Transverse colon (tissue), 4 donors: ENCODE data around the gene CAMK2D. TPM values are rescaled to one million over a fixed set of nuclear protein-coding genes. Genes with fewer than 3 reads are reported as not detected.

ENCODE experiments used
- DNase-seq: peaks from one replicate; pipeline ENCODE4 v3.0.0-alpha.2; 2019
- H3K27ac ChIP-seq, 4 donors: fragments of 200-600 bp; sonication (generic); 2 replicates each; pipeline ENCODE4 v1.5.1; 2016 to 2018; ENCODE audit warnings: inconsistent platforms in 4 of 4
- H3K27me3 ChIP-seq: fragments of 200-600 bp; sonication (generic); 2 replicates; pipeline ENCODE4 v1.5.1; 2017; ENCODE audit warnings: inconsistent platforms
- H3K36me3 ChIP-seq, 4 donors: fragments of 200-600 bp; sonication (generic); 2 replicates each; pipeline ENCODE4 v1.5.1; 2017 to 2019; ENCODE audit warnings: inconsistent platforms in 4 of 4
- H3K4me1 ChIP-seq, 4 donors: fragments of 200-600 bp; sonication (generic); 2 replicates each; pipeline ENCODE4 v1.5.1; 2017 to 2020; ENCODE audit warnings: inconsistent platforms in 4 of 4
- H3K4me3 ChIP-seq, 4 donors: fragments of 200-600 bp; sonication (generic); 1 replicate in 1 of 4; 2 replicates in 3 of 4; pipeline versions ENCODE4 v1.5.1 to v1.6.1; 2017 to 2019; ENCODE audit warnings: inconsistent platforms in 4 of 4
- H3K9me3 ChIP-seq, 2 donors: fragments of 200-600 bp; sonication (generic); 2 replicates each; pipeline ENCODE4 v1.5.1; 2017 to 2019; ENCODE audit warnings: inconsistent platforms in 2 of 2
- EP300 ChIP-seq: sonication (generic); formaldehyde crosslinking; IDR thresholded peaks from one replicate; pipeline ENCODE4 v1.6.1; 2017; ENCODE audit warnings: antibody characterized with exemption, low read depth
- POLR2A ChIP-seq: fragments of 450-650 bp; IDR thresholded peaks from one replicate; pipeline ENCODE4 v1.6.1; 2016; ENCODE audit warnings: antibody characterized with exemption, mild to moderate bottlenecking, moderate library complexity
- POLR2AphosphoS5 ChIP-seq, 3 donors: sonication (generic); formaldehyde crosslinking; IDR thresholded peaks; one replicate each; pipeline ENCODE4 v1.6.1; 2016; ENCODE audit warnings: antibody characterized with exemption in 3 of 3
- WGBS, 2 donors: methylation state at CpG; one replicate each; pipeline ENCODE4 v1.1.5; 2018; ENCODE audit warnings: low coverage in 1 of 2; 5-methylcytosine and 5-hydroxymethylcytosine counted together
- in situ Hi-C, 4 donors: fragments of 200-750 bp; cut with MboI; loops; one replicate each; pipeline versions ENCODE4 v1.15.0 to v1.15.1; 2017; ENCODE audit warnings: low sequenced_read_pairs in 3 of 4, low pct_ligation_motif_present in 1 of 4, low pct_unique_long_range_greater_than_20kb in 1 of 4
- intact Hi-C: fragments of 100-400 bp; cut with DNase I; formaldehyde crosslinking; loops from one replicate; pipeline ENCODE4 v1.15.1; 2023; ENCODE audit warnings: low total_unique reads
- total RNA-seq, 4 donors: library from RNA; depleted of rRNA; stranded (reverse); fragments of >200 nt; gene quantifications; one replicate each; pipeline ENCODE4 v1.1.0, GENCODE V29; 2016
- TF ChIP-seq, protein P1 (sequence below), 5 experiments: fragments of 200-600 bp in 3 of 5; fragments of 450-650 bp in 2 of 5; sonication (generic) in 3 of 5; IDR thresholded peaks; 1 replicate in 2 of 5; 2 replicates in 3 of 5; pipeline ENCODE4 v1.5.1; 2016 to 2017; ENCODE audit warnings: antibody characterized with exemption in 5 of 5, inconsistent platforms in 3 of 5, mild to moderate bottlenecking in 2 of 5, moderate library complexity in 1 of 5

The CAMK2D gene
- 100 to 1,000 TPM in 2 of 4 donors, 10 to 100 TPM in 2; 54.5 to 107 (median 84.7) TPM for total RNA-seq

DNA sequence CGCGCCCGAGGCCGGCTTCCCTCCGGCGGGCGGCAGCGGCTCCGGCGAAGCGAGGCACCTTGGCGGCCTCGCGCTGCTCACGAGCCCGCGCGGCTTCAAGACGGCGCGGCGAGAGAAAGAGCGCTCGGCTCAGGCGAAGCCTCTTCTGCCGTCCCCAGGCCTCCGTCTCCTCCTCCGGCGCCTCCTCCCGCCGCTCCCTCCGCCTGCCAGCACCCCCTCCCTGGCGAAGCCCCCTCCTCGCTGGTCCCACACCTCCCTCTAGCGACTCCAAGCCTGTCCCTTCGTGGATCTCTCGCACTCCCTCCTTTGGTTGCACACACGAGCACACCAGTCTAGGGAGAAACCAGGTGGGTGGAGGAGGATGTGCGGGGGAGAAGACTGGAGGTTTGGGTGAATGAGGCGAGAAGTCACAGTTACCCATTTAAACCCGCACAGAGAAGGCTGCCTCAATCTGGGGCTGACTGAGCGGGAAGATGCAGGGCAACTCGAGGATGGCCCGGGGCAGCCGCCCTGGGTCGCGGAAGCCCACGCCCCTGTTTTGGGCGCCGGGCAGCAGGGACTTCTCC lies at the start of gene CAMK2D:
CAMK2D (minus strand) TSS at position 119 of the 566 bp plus-strand sequence. CDS start 670 bp downstream, outside the sequence.
- DNase-seq: peak; percentile 90
- Histone ChIP-seq H3K27me3 (no peaks in the 10 kb centered on the region), H3K27ac (peak within 1 kb of the TSS; percentile 97 to 100 (median 98)), H3K36me3 (no peaks in the 10 kb centered on the region), H3K9me3 (no peaks in the 10 kb centered on the region), H3K4me1 (peaks cover 9 to 39% (median 14%) of the 10 kb centered on the region in 4 donors), H3K4me3 (peak within 1 kb of the TSS; percentile 57 to 78 (median 70))
- intact Hi-C loops: loop anchor here (5.0 to 10.0 kb wide), 2 partner anchors 223 to 364 kb away; no protein-coding TSS in a partner anchor
- in situ Hi-C loops: loop anchor here (10.0 to 25.0 kb wide), 4 partner anchors 199 to 374 kb away; no protein-coding TSS in a partner anchor
- 0% methylated on average over 4 to 28 of the region's 50 CpGs for WGBS, 2 donors
- TF ChIP-seq, protein P1, sequence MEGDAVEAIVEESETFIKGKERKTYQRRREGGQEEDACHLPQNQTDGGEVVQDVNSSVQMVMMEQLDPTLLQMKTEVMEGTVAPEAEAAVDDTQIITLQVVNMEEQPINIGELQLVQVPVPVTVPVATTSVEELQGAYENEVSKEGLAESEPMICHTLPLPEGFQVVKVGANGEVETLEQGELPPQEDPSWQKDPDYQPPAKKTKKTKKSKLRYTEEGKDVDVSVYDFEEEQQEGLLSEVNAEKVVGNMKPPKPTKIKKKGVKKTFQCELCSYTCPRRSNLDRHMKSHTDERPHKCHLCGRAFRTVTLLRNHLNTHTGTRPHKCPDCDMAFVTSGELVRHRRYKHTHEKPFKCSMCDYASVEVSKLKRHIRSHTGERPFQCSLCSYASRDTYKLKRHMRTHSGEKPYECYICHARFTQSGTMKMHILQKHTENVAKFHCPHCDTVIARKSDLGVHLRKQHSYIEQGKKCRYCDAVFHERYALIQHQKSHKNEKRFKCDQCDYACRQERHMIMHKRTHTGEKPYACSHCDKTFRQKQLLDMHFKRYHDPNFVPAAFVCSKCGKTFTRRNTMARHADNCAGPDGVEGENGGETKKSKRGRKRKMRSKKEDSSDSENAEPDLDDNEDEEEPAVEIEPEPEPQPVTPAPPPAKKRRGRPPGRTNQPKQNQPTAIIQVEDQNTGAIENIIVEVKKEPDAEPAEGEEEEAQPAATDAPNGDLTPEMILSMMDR (IDR thresholded peaks at IDR 0.05): peak; percentile 36 to 74 (median 41)
- TF ChIP-seq POLR2A (no peak), POLR2AphosphoS5 (IDR thresholded peaks at IDR 0.05) (peak; percentile 85 to 89 (median 89))

GRCh38 chr4:113810906-113811305 lies 49.4 kb upstream of the CAMK2D start:
- no peak for DNase-seq
- Histone ChIP-seq H3K9me3 (no peaks in the 10 kb centered on the region), H3K4me1 (no peaks in the 10 kb centered on the region), H3K36me3 (no peaks in the 10 kb centered on the region), H3K27me3 (no peaks in the 10 kb centered on the region), H3K27ac (no peak overlapping the region), H3K4me3 (no peak overlapping the region)
- WGBS, 2 donors: 75 to 78% methylated on average over 2 of the region's 2 CpGs
- in situ Hi-C loops: no loop called here
- no peak for TF ChIP-seq POLR2A
- TF ChIP-seq, protein P1 (IDR thresholded peaks at IDR 0.05): no peak
- TF ChIP-seq EP300: no peak
- no peak for TF ChIP-seq POLR2AphosphoS5 (IDR thresholded peaks at IDR 0.05)
- intact Hi-C loops: no loop called here

DNA sequence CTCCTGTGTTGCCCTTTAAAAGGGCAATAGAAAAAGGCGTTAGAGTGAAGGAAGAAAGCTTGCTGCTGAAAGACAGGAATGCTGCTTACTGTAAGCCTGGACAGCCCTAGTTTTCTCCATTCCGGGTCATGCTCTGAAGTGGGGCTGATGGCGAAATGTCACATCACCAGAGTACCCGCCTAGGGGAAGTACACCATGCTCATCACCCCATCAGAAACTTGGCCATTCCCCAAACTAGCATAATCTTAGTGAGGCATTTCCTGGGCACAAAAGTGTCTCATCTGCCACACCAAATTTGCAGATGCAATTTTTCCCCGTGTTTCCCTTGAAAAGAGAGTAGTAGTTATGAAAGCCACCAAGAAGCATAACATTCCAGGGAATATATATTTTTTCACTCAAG lies 47.8 kb upstream of the CAMK2D start:
- DNase-seq: peak; percentile 12
- intact Hi-C loops: no loop called here
- Histone ChIP-seq H3K36me3 (no peaks in the 10 kb centered on the region), H3K27me3 (no peaks in the 10 kb centered on the region), H3K9me3 (no peaks in the 10 kb centered on the region), H3K27ac (no peak overlapping the region), H3K4me3 (no peak overlapping the region), H3K4me1 (no peaks in the 10 kb centered on the region)
- 81 to 93% methylated on average over 2 to 5 of the region's 5 CpGs for WGBS, 2 donors
- in situ Hi-C loops: no loop called here
- no peak for TF ChIP-seq EP300
- TF ChIP-seq POLR2AphosphoS5 (IDR thresholded peaks at IDR 0.05): no peak
- TF ChIP-seq, protein P1 (IDR thresholded peaks at IDR 0.05): no peak
- no peak for TF ChIP-seq POLR2A

GRCh38 chr4:113806850-113807249 lies 45.3 kb upstream of the CAMK2D start:
- in situ Hi-C loops: no loop called here
- intact Hi-C loops: no loop called here
- H3K27me3 ChIP-seq: no peaks in the 10 kb centered on the region
- TF ChIP-seq EP300 (no peak), POLR2A (no peak), POLR2AphosphoS5 (IDR thresholded peaks at IDR 0.05) (no peak)
- TF ChIP-seq, protein P1 (IDR thresholded peaks at IDR 0.05): no peak
- H3K4me3 ChIP-seq: no peak overlapping the region
- H3K27ac ChIP-seq: no peak overlapping the region
- no peaks in the 10 kb centered on the region for H3K9me3 ChIP-seq
- no peaks in the 10 kb centered on the region for H3K4me1 ChIP-seq
- H3K36me3 ChIP-seq: no peaks in the 10 kb centered on the region
- DNase-seq: no peak
